Measurements from ENCODE around the gene FCN1.

The FCN1 gene

GRCh38 chr9:134913041-134913712 is 4.5 kb downstream of the FCN1 start:
- no peak for DNase-seq

GRCh38 chr9:134912126-134912840 is 5.4 kb downstream of the FCN1 start:
- no peak for DNase-seq

DNA sequence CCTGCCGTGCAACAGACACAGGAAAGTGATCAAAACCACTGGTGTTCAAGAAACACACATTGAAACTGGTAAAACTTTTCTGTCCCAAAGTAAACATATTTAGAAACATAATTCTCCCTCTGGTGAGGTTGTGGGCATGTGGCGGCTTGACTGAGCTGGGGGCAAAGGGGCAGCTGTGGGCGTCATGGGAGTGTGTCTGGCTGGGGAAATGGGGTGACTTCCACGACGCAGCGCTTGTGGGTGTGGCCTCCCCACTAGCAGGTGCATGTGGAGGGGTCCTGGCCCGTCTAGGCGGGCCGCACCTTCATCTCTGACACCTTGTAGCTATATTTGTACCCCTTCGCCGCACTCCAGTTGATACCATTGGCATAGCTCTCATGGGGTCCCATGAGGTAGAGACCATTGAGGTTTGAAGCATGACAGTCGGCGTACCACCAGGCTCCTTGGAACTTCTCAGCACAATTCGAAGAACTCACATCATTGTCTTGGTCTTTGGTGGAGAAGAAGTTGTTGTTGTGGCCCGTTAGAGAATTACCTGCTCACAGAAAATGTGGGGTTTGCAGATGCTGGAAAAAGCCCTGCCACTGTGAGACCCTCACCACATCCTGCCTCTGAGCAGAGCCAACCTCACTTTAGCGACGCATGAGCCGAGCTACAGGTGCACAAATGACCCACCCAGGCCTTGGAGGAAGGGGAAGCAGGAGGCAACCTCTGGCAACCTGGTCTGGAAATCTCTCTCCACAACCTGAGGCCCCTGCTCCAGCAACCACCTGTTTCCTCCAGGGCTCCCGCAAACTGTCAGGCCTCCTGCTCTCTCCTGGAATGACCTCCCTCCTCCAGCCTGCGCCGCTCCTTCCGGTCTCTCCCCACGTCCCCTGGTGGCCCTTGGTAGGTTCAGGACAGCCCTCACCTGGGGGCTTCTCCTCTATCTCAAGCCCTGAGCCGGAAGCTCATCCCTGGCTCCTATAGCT is 7.9 kb downstream of the FCN1 start:
- no peak for DNase-seq

GRCh38 chr9:134908524-134909309 is 9.0 kb downstream of the FCN1 start:
- DNase-seq: no peak

- no peak for DNase-seq
Measured at GRCh38 chr9:134902936-134903335, 14.8 kb downstream of the FCN1 start.

DNA sequence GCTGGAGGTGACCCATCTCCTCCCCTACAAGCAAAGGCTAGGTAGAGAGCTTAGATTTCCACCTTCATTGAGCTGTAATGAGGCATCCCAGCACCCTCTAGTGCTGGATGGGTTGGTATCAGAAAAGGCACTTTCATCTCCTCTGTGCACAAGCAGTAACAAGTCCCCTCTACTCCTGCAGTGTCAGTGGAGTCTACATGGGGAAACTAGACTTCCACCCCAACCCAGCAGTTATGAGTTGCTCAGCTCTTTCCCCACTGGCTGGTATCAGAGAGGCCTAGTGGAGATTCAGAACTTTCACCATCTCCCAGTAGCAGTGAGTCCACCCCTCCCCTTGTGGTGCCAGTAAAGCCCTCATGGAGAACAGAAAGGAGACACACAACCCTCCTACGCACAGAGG is 17.9 kb downstream of the FCN1 start:
- no peak for DNase-seq

- no peak for DNase-seq
Measured at GRCh38 chr9:134899168-134899567, 18.5 kb downstream of the FCN1 start.

DNA sequence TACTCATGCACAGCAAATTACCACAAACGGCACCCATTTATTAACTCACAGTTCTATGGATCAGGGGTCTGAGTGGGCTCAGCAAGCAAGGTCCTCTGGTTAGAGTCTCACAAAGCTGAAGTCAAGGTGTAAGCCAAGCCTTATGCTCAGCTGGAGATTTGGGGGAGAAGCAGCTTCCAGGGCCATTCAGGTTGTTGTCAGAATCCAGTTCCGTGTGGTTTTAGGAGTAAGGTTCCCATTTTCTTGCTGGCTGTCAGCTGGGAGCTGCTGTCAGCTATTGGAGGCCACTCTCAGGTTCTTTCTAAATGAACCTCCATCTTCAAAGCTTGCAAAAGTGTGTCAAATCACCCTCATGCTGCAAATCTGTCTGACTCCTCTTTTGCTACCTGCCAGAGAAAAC is 19.4 kb downstream of the FCN1 start:
- DNase-seq: no peak

- DNase-seq: no peak
Measured at GRCh38 chr9:134897584-134898170, 20.0 kb downstream of the FCN1 start.

DNA sequence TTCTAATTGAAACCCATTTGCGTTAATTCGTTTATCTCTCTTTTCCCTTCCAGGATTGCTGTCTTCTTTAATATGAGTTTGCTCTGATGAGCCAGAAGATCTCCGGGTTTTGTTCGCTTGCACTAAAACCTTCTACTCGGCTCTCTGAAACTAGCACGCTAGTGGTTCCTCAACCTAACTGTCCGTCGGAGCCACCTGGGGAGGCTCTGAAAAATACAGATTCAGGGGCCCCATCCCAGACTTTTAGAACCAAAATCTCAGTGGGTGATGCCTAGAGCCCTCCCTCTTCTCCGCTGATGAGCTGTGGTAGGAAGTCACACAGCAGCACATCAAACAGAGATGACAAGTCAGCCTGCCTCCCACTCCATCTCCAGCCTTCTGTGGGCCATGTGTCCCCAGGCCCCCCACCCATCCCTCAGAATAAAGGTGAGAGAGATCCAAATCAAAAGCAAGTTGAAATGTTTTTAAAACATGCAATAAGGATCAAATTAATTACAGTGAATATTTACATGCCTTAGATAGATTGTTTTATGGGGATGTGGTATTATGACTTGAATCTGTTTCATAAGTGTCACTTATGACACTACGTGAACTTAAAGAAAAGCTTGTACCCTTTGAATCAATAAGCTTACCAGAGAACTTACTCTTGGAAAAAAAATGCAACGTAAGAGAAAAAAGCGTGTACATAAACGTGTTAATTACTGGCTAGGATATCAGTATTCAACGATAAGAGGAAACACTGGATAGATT is 20.7 kb downstream of the FCN1 start:
- no peak for DNase-seq

DNA sequence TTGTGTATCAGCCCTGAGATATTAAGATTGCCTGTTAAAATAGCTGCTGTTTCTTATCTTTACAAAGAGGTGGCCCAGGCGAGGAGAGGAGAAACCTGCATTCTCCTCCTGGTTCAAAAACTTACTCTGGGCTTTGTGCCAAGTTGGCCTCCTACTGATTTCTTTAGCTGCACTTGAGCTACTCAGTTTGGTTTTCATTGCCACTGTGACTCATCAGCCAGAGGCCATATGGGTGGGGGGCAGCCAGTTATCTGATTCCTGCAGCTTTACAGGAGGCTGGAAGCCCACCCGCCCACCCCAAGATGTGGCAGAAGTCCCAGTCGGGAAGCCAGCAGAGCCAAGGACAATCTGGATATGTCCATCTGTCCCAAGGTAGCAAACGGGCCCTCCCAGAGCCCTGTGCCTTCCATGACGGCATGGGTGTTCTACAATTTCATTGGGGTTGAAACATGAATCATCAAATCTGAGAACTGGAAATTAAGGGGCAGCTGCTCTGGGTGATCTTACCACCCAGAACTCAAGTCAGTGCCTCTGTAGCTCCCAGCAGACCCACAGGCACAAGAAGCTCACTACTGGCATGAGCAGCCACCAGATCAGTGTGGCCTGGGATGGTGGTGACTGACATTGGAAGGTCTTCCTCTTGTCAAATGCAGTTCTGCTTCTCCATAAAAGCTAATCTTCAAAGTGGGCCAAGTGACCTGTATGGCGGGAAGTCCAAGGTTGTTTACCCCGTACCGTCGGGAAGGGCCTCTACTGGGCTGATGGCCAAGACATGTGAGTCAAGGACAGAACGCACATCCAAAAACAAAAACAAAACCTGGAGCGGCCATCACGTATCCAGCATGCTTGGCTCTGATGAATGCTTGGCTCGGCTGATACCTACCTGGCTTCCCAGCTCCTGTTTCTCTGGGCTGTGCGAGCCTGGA is 21.5 kb downstream of the FCN1 start:
- DNase-seq: no peak

DNA sequence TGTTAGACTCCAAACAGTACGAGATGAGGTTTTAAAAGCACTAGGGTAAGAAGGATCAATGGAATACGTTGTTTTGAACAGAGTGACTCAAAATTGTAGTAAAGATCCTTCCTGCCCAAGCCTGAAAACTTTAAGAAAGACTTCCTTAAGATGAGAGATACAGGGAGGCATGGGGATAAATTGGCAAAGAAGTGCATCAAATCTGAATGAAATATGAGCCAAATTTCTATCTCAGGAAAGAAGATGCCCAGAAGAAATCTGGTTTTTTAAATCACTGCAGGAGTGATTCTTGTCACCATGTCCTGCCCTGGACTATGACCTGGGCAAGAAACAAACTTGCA is 22.2 kb downstream of the FCN1 start:
- DNase-seq: no peak

GRCh38 chr9:134895097-134895496 is 22.6 kb downstream of the FCN1 start:
- no peak for DNase-seq

GRCh38 chr9:134894136-134894860 is 23.4 kb downstream of the FCN1 start:
- no peak for DNase-seq

DNA sequence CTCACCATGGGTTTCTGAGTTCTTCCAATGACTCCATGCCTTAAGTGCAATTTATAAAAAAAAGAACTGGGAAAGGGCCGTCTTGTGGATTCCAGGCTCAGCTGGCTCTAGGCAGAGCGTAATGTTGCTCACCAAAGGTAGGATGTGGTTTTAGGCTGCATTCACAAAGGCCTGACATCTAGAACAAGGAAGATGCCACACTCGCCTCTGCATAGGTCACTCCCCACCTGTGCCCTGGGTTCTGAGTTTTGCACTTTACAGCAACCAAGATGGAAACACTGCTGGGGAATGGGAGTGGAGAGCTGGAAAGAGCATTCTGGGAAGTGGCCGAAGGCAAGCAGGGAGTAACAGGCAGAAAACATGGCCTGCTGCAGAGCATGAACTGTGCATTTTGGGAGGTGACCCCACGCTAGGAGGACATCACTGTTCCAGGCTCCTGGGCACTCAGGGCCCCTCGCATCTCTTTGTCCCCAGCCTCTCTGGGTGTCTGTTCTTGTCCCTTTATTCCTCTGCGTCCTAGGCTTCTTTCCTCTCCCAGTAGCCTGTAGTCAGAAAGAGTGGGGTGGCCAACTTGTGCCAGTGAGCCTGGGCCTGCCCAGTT is 24.8 kb downstream of the FCN1 start:
- DNase-seq: no peak

GRCh38 chr9:134892221-134892620 is 25.5 kb downstream of the FCN1 start:
- no peak for DNase-seq

DNA sequence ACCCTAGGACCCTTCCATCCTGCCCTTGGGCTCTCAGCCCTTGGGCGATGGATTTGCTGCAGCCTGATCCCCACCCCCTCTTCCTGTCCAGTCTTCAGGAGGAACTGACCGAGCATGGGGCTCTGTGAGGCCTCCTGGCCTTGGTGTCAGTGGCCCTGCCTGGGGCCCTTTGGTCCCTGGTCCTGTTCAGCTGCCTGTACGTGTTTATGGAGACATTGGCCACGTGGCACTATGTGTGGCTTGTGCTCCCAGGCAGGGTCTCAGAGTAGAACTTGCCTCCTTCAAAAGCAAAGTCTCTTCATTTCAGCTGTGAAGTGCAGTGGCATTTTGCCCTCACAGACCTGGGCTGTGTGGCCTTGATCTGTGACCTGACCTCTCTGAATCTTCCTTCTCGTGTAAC is 26.0 kb downstream of the FCN1 start:
- DNase-seq: no peak

DNA sequence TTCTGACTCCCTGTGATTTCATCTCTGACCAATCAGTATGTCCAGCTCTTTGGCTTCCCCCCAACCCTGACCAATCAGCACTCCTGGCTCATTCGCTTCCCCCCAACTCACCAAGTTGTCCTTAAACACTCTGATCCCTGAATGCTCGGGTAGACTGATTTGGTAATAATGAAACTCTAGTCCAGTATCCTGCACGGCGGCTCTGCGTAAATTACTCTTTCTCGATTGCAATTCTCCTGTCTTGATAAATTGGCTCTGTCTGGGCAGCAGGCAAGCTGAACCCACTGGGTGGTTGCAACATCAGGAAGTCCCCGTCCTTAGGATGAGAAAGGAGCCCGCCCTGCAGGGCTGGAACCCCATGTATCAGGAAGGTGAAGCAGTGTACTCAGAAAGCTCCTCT is 26.7 kb downstream of the FCN1 start:
- DNase-seq: no peak

DNA sequence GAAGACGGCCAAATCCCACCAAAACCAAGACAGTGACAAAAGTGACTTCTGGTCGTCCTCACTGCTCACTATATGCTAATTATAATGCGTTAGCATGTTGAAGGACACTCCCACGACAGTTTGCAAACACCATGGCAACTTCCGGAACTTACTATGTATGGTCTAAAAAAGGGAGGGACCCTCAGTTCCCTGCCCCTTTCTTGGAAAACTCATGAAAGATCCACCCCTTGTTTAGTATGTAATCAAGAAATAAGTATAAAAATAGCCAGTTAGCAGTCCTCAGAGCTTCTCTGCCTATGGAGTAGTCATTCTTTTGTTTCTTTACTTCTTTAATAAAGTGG is 27.6 kb downstream of the FCN1 start:
- DNase-seq: no peak
